ENCODE results near the gene DARS2. TPM values are rescaled to one million over a fixed set of nuclear protein-coding genes. Genes with fewer than 3 reads are reported as not detected.

Gene DARS2
- 9.1 and 10.5 TPM in 2 replicates for total RNA-seq

DNA sequence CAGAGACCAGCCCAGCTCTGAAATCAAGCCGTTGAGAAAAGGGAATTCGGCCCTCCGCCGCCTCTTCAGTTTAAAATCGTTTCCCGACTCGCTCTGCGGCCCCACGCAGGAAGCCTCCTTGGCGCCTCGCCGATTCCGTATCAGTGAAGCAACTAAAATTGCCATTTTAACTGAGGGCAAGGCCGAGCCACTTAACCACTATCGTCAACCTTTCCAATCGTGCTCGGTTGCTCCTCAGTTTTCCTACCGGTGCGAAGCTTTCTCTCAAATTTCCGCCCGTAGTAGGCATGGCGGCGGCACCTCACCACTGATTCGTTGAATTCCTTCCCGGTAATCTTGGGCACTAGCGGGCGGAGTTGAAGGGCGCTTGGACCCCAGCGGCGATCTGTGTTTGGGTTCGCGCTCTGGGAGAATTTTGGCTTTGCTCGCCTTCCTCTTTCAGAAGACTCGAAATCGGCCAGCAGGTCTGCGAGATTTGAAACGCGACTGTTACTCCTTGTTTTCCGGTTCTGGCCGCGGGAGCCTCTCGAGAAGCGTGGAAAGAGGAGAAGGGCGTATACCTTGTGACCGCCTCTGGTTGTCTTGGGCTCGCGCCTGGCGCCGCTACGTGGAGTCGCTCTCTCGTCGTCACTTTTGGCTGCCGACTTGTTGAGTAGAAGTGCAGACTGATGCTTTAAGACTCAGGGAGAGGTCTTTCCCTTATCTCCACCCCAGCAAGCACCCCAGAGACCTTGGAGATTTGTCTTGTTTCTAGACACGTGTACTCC lies at the start of gene DARS2, which contains the start of gene CENPL:
DARS2 (plus strand) TSS at position 359 of the 767 bp plus-strand sequence. CDS start 557 bp downstream, outside the sequence.
CENPL (minus strand) TSS at position 569 of the 767 bp plus-strand sequence. CDS start 13,584 bp downstream, outside the sequence.

DNA sequence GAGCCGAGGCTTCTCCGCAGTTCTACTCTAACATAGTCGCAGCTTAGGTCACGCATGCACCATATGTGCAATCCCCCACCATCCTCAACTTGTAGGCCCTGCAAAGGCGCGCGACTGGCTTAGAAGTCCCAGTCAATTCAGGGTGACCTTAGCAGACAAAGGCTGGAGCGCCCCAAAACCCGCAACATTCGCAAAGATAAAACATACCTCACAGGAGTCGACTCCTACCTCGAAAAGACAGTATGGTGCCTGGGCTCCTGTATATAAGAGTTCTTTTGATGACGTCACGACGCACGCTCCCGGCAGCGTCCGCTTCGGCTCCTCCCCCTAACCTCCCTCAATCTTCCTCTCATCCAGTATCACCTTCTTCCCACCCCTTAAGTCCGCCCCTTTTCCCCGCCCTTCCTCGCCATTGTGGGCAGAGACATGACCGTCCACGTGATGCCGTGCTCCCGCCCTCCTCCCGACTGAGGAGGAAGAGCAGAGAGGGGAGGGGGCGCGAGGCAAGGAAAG lies 43.3 kb downstream of the DARS2 start, which contains the start of gene GAS5:
GAS5 (minus strand) TSS at position 237 of the 513 bp plus-strand sequence.

DNA sequence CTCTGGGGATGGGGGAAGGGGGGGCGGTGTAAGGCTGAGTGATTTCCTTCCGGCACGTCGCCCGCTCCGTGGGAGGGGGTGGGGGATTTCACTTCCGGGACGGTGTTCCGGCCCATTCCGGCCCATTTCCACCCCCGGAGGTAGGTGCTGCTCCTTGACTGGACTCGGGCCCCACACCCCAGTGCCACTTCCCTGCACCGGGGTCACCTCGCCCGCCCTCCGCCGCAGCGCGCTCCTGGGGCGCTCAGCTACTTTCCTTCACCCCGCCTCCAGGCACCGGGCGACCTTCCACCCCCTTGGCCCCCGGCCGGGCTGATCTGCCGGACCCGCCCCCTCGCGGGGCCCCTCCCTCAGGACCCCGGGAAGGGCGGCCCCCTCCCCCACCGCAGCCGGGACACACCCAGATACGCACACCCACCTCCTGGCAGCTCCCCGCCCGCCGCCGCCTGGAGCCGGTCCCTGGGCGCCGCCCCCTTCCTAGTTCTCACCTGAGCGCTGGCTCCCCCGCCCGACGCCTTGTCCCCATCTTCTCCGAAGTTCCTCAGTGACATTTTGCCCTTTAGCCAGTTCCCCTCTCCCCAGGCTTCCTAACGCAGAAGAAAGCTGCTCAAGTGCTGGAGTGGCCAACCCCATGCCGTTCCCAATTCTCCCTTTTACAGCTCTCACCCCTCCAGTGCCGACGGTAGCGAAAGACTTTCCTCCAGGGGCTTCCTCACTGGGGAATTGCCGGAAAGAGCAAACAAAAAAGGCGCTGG lies 44.0 kb downstream of the DARS2 start, which contains the start of gene ZBTB37:
ZBTB37 (plus strand) TSS at position 115 of the 755 bp plus-strand sequence. CDS start 1,846 bp downstream, outside the sequence.

Other genes with a start within 250 kb of the DARS2 start
- not detected in 2 replicates for gene SLC9C2, start 221.6 kb upstream of the DARS2 start, total RNA-seq
- not detected in 2 replicates for gene TEX50, start 189.3 kb upstream of the DARS2 start, total RNA-seq
- under 0.01 TPM in 1 of 2 replicates, not detected in the other for gene ANKRD45, start 154.8 kb upstream of the DARS2 start, total RNA-seq
- gene KLHL20, start 109.7 kb upstream of the DARS2 start, total RNA-seq = 40.1 and 44.3 TPM in 2 replicates
- 4.7 and 5.3 TPM in 2 replicates for gene CENPL, start 210 bp downstream of the DARS2 start, total RNA-seq
- gene GAS5, start 43.3 kb downstream of the DARS2 start, total RNA-seq = 542 and 586 TPM in 2 replicates
- 4.9 and 5.2 TPM in 2 replicates for gene ZBTB37, start 43.7 kb downstream of the DARS2 start, total RNA-seq
- 0.22 TPM in 1 of 2 replicates, not detected in the other for gene SERPINC1, start 92.7 kb downstream of the DARS2 start, total RNA-seq
- gene RC3H1, start 197.7 kb downstream of the DARS2 start, total RNA-seq = 14.7 and 17.1 TPM in 2 replicates